ENCODE measurements around the gene COL6A2.

DNA sequence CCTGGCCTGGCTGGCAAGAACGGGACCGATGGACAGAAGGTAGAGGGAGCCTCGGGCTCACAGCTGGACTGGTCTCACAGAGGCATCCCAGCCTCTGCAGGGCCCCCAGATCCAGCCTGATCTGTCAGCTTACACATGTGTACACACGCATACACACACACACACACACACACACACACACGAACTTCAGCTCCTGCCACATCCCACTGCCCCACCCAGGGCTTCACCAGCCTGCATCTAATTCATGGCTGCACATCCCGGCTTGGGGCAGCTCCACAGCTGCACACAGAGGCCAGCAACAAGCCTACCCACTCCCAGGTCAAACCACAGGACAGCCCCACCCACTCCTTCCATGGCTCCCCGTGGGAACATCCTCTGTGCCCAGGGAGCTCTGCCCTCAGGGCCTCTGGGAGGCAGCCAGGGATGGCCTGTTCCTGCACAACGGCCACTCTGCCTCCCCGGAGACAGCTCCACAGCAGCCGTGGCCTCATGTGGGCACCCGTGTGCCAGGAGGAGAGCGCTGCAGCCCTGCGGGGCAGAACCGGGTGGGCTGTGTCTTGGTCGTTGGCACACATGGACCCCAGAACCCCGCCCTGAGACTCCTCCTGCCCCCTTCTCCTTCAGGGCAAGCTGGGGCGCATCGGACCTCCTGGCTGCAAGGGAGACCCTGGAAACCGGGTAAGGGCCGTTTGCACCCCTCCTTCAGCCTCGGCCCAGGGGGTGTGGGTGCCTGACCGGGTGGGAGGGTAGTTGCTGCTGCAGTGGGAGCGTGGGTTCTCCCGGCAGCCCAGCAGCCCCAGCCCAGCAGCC is 19.1 kb downstream of the COL6A2 start:
- TF ChIP-seq POLR2A (IDR thresholded peaks at IDR 0.05; ENCODE audit: low read depth, low read length) (0 out of 2 replicates have a peak, but pooled peaks have one; percentile 38), MXI1 (IDR thresholded peaks at IDR 0.05; ENCODE audit: borderline replicate concordance, low read depth, low read length) (no peak), CEBPB (IDR thresholded peaks at IDR 0.05; ENCODE audit: low read depth, low read length) (no peak), FOS (IDR thresholded peaks at IDR 0.05; ENCODE audit: low read depth, low read length) (no peak), MAZ (IDR thresholded peaks at IDR 0.05; ENCODE audit: borderline replicate concordance, low read depth, low read length) (no peak), RAD21 (IDR thresholded peaks at IDR 0.05; ENCODE audit: low read length) (no peak), BHLHE40 (IDR thresholded peaks at IDR 0.05; ENCODE audit: low read depth, low read length) (no peak), RFX5 (IDR thresholded peaks at IDR 0.05; ENCODE audit: low read depth, low read length) (no peak), SMC3 (IDR thresholded peaks at IDR 0.05; ENCODE audit: low read depth, low read length) (no peak), RCOR1 (IDR thresholded peaks at IDR 0.05; ENCODE audit: insufficient replicate concordance, low read length) (no peak)
- TF ChIP-seq, protein P1, sequence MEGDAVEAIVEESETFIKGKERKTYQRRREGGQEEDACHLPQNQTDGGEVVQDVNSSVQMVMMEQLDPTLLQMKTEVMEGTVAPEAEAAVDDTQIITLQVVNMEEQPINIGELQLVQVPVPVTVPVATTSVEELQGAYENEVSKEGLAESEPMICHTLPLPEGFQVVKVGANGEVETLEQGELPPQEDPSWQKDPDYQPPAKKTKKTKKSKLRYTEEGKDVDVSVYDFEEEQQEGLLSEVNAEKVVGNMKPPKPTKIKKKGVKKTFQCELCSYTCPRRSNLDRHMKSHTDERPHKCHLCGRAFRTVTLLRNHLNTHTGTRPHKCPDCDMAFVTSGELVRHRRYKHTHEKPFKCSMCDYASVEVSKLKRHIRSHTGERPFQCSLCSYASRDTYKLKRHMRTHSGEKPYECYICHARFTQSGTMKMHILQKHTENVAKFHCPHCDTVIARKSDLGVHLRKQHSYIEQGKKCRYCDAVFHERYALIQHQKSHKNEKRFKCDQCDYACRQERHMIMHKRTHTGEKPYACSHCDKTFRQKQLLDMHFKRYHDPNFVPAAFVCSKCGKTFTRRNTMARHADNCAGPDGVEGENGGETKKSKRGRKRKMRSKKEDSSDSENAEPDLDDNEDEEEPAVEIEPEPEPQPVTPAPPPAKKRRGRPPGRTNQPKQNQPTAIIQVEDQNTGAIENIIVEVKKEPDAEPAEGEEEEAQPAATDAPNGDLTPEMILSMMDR (conservative IDR thresholded peaks at IDR 0.05; ENCODE audit: low read depth, low read length): no peak
- TF ChIP-seq, protein P2, sequence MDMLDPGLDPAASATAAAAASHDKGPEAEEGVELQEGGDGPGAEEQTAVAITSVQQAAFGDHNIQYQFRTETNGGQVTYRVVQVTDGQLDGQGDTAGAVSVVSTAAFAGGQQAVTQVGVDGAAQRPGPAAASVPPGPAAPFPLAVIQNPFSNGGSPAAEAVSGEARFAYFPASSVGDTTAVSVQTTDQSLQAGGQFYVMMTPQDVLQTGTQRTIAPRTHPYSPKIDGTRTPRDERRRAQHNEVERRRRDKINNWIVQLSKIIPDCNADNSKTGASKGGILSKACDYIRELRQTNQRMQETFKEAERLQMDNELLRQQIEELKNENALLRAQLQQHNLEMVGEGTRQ (IDR thresholded peaks at IDR 0.05; ENCODE audit: low read depth, low read length): no peak
